ENCODE results near the gene RIN3. TPM values are rescaled to one million over a fixed set of nuclear protein-coding genes. Genes with fewer than 3 reads are reported as not detected.

RIN3 gene
- polyA plus RNA-seq, 6 donors from 2014 or later = 7.6 to 43.7 (median 24.5) TPM

- DNase-seq = no peak
- peaks cover 22 to 40% (median 36%) of the 10 kb centered on the region in 3 donors for H3K4me1 Mint-ChIP-seq
Measured at GRCh38 chr14:92549859-92550230, 36.3 kb downstream of the RIN3 start.

GRCh38 chr14:92551044-92551841 lies 37.7 kb downstream of the RIN3 start:
- Mint-ChIP-seq H3K4me3 (peak overlapping the region in 6 of 8 donors; percentile 1 to 85 (median 48)), H3K36me3 (peaks cover 2% of the 10 kb centered on the region in 2 donors), H3K9me3 (no peaks in the 10 kb centered on the region), H3K4me1 (peaks cover 34 to 51% (median 48%) of the 10 kb centered on the region in 3 donors), H3K27me3 (peaks cover 11 to 38% (median 20%) of the 10 kb centered on the region in 3 donors), H3K27ac (peak overlapping the region in 2 of 6 donors; percentile 4 to 10)
- DNase-seq (peak; percentile 60), ATAC-seq (ENCODE audit: low read depth in 2 of 2) (peak; percentile 81 to 82)

More at GRCh38 chr14:92549859-92550230, 36.3 kb downstream of the RIN3 start:
- H3K27ac Mint-ChIP-seq = no peak overlapping the region
- H3K9me3 Mint-ChIP-seq = no peaks in the 10 kb centered on the region
- H3K4me3 Mint-ChIP-seq = no peak overlapping the region
- H3K36me3 Mint-ChIP-seq = no peaks in the 10 kb centered on the region
- ATAC-seq (ENCODE audit: low read depth in 2 of 2) = no peak
- peaks cover 6 to 38% (median 20%) of the 10 kb centered on the region in 3 donors for H3K27me3 Mint-ChIP-seq

GRCh38 chr14:92552066-92552465 lies 38.5 kb downstream of the RIN3 start:
- no peak overlapping the region for H3K27ac Mint-ChIP-seq
- H3K4me3 Mint-ChIP-seq = peak overlapping the region in 4 of 8 donors; percentile 57 to 85 (median 63)
- DNase-seq = no peak

GRCh38 chr14:92553438-92553837 lies 39.9 kb downstream of the RIN3 start:
- peaks cover 43 to 61% (median 57%) of the 10 kb centered on the region in 3 donors for H3K4me1 Mint-ChIP-seq
- peaks cover 11 to 38% (median 20%) of the 10 kb centered on the region in 3 donors for H3K27me3 Mint-ChIP-seq
- DNase-seq = no peak
- no peak overlapping the region for H3K4me3 Mint-ChIP-seq
- no peak overlapping the region for H3K27ac Mint-ChIP-seq
- peaks cover 7 to 13% of the 10 kb centered on the region in 2 donors for H3K36me3 Mint-ChIP-seq
- ATAC-seq (ENCODE audit: low read depth in 2 of 2) = no peak
- H3K9me3 Mint-ChIP-seq = no peaks in the 10 kb centered on the region

More at GRCh38 chr14:92552066-92552465, 38.5 kb downstream of the RIN3 start:
- H3K27me3 Mint-ChIP-seq = peaks cover 11 to 38% (median 20%) of the 10 kb centered on the region in 3 donors
- no peaks in the 10 kb centered on the region for H3K9me3 Mint-ChIP-seq
- H3K4me1 Mint-ChIP-seq = peaks cover 42 to 59% (median 56%) of the 10 kb centered on the region in 3 donors
- peak in 1 of 2 donors; percentile 6 for ATAC-seq (ENCODE audit: low read depth in 2 of 2)
- H3K36me3 Mint-ChIP-seq = peaks cover 7 to 10% of the 10 kb centered on the region in 2 donors

GRCh38 chr14:92555465-92556111 lies 42.0 kb downstream of the RIN3 start:
- ATAC-seq (ENCODE audit: low read depth in 2 of 2) = peak; percentile 52 to 57
- peak overlapping the region; percentile 12 to 91 (median 62) for H3K27ac Mint-ChIP-seq
- H3K36me3 Mint-ChIP-seq = peaks cover 7 to 22% of the 10 kb centered on the region in 2 donors
- H3K9me3 Mint-ChIP-seq = no peaks in the 10 kb centered on the region
- H3K4me3 Mint-ChIP-seq = peak overlapping the region in 7 of 8 donors; percentile 42 to 82 (median 75)
- H3K27me3 Mint-ChIP-seq = peaks cover 11 to 30% (median 20%) of the 10 kb centered on the region in 3 donors
- peaks cover 44 to 58% (median 57%) of the 10 kb centered on the region in 3 donors for H3K4me1 Mint-ChIP-seq
- DNase-seq = peak; percentile 41

- no peaks in the 10 kb centered on the region for H3K9me3 Mint-ChIP-seq
- peak overlapping the region in 6 of 8 donors; percentile 52 to 82 (median 78) for H3K4me3 Mint-ChIP-seq
- H3K4me1 Mint-ChIP-seq = peaks cover 39 to 52% (median 50%) of the 10 kb centered on the region in 3 donors
- no peak for DNase-seq
- peaks cover 11 to 25% (median 20%) of the 10 kb centered on the region in 3 donors for H3K27me3 Mint-ChIP-seq
- H3K36me3 Mint-ChIP-seq = peaks cover 7 to 22% of the 10 kb centered on the region in 2 donors
- peak in 1 of 2 donors; percentile 13 for ATAC-seq (ENCODE audit: low read depth in 2 of 2)
- H3K27ac Mint-ChIP-seq = peak overlapping the region in 4 of 6 donors; percentile 28 to 91 (median 60)
Measured at GRCh38 chr14:92556255-92556741, 42.7 kb downstream of the RIN3 start.

GRCh38 chr14:92556863-92557543 lies 43.4 kb downstream of the RIN3 start:
- H3K9me3 Mint-ChIP-seq = no peaks in the 10 kb centered on the region
- no peak overlapping the region for H3K27ac Mint-ChIP-seq
- DNase-seq = no peak
- H3K4me1 Mint-ChIP-seq = peaks cover 32 to 45% (median 43%) of the 10 kb centered on the region in 3 donors
- H3K27me3 Mint-ChIP-seq = peaks cover 11 to 19% (median 14%) of the 10 kb centered on the region in 3 donors
- H3K36me3 Mint-ChIP-seq = peaks cover 7 to 22% of the 10 kb centered on the region in 2 donors
- H3K4me3 Mint-ChIP-seq = peak overlapping the region in 2 of 8 donors; percentile 16 to 47
- ATAC-seq (ENCODE audit: low read depth in 2 of 2) = no peak

- H3K36me3 Mint-ChIP-seq = peaks cover 7 to 22% of the 10 kb centered on the region in 2 donors
- peaks cover 28 to 40% (median 38%) of the 10 kb centered on the region in 3 donors for H3K4me1 Mint-ChIP-seq
- peaks cover 10 to 16% (median 11%) of the 10 kb centered on the region in 3 donors for H3K27me3 Mint-ChIP-seq
- no peak for ATAC-seq (ENCODE audit: low read depth in 2 of 2)
- H3K9me3 Mint-ChIP-seq = no peaks in the 10 kb centered on the region
- H3K4me3 Mint-ChIP-seq = peak overlapping the region in 1 of 8 donors; percentile 47
- H3K27ac Mint-ChIP-seq = no peak overlapping the region
- DNase-seq = no peak
Measured at GRCh38 chr14:92557544-92557912, 43.9 kb downstream of the RIN3 start.

- ATAC-seq (ENCODE audit: low read depth in 2 of 2) (no peak), DNase-seq (no peak)
- Mint-ChIP-seq H3K4me1 (peaks cover 25 to 34% (median 32%) of the 10 kb centered on the region in 3 donors), H3K4me3 (peak overlapping the region in 1 of 8 donors; percentile 59), H3K36me3 (peaks cover 7 to 22% of the 10 kb centered on the region in 2 donors), H3K9me3 (no peaks in the 10 kb centered on the region), H3K27me3 (peaks cover 5 to 8% (median 6%) of the 10 kb centered on the region in 3 donors), H3K27ac (peak overlapping the region in 2 of 6 donors; percentile 16 to 38)
Measured at GRCh38 chr14:92558319-92558718, 44.7 kb downstream of the RIN3 start.

- DNase-seq (no peak), ATAC-seq (ENCODE audit: low read depth in 2 of 2) (no peak)
- Mint-ChIP-seq H3K4me1 (peaks cover 26 to 32% (median 28%) of the 10 kb centered on the region in 3 donors), H3K36me3 (peaks cover 7 to 22% of the 10 kb centered on the region in 2 donors), H3K27ac (peak overlapping the region in 2 of 6 donors; percentile 54 to 70), H3K9me3 (no peaks in the 10 kb centered on the region), H3K27me3 (peaks cover 0 to 6% (median 0%) of the 10 kb centered on the region in 3 donors), H3K4me3 (no peak overlapping the region)
Measured at GRCh38 chr14:92559486-92559885, 45.9 kb downstream of the RIN3 start.

GRCh38 chr14:92560106-92560865 lies 46.7 kb downstream of the RIN3 start:
- Mint-ChIP-seq H3K4me1 (peaks cover 24 to 30% (median 26%) of the 10 kb centered on the region in 3 donors), H3K9me3 (no peaks in the 10 kb centered on the region), H3K27me3 (peaks cover 0 to 4% (median 0%) of the 10 kb centered on the region in 3 donors), H3K36me3 (peaks cover 7 to 22% of the 10 kb centered on the region in 2 donors), H3K27ac (no peak overlapping the region), H3K4me3 (no peak overlapping the region)
- no peak for DNase-seq
- no peak for ATAC-seq (ENCODE audit: low read depth in 2 of 2)

GRCh38 chr14:92561906-92562479 lies 48.4 kb downstream of the RIN3 start:
- no peak overlapping the region for H3K27ac Mint-ChIP-seq
- no peak overlapping the region for H3K4me3 Mint-ChIP-seq
- peaks cover 8 to 13% (median 9%) of the 10 kb centered on the region in 3 donors for H3K4me1 Mint-ChIP-seq
- peaks cover 0 to under 1% (median 0%) of the 10 kb centered on the region in 7 donors for H3K9me3 Mint-ChIP-seq
- no peak for ATAC-seq (ENCODE audit: low read depth in 2 of 2)
- no peaks in the 10 kb centered on the region for H3K27me3 Mint-ChIP-seq
- H3K36me3 Mint-ChIP-seq = peaks cover 10 to 20% of the 10 kb centered on the region in 2 donors
- no peak for DNase-seq

Measured in naive B cell (primary cell).